ENCODE measurements around the gene PNMT. TPM values are rescaled to one million over a fixed set of nuclear protein-coding genes. Genes with fewer than 3 reads are reported as not detected.

Gene PNMT
- total RNA-seq, 1 donor from 2014 or later: 5.8 TPM

DNA sequence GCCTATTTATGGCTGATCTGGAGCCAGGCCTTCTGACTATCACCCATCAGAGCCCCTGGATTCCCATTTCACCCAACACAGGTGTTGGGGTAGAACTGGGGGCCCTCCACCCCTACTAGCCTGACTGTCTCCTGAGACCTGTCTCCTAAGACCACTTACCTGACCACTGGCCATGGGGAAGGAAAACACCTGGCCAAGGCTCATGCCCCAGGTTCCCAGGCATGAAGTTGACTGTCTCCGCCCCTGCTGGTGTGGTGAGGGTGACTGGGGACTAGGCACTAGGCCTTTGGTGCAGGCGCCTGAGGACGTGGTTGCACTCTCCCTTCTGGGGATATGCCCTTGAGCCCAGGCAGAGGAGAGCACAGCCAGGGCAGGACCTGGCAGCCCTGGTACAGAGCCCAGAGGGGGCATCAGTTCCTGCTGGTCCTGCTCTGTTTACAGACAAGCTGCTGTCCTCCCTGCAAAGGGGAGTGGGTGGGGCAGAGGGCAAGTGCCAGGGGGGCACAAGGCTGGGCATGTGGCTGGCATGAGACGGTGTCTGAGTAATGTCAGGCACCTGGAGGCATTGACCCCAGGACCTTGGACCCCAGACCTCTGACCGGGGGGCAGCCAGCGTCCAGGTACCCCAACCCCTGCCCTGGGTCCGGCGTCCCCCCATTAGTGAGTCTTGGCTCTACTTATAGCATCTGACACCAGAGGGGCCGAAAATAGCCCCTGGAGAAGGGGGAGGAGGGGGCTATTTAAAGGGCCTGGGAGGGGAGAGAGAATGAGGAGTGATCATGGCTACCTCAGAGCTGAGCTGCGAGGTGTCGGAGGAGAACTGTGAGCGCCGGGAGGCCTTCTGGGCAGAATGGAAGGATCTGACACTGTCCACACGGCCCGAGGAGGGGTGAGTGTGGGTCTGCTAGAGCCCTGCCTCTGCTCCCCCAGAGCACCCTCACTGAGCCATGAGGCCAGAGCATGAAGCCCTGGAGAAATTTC, 3.4 kb upstream of the PNMT start, which contains the start of gene TCAP:
TSS of gene TCAP (plus strand) at position 769 of the 981 bp plus-strand sequence. CDS start at position 780, 11 bp downstream.
- intact Hi-C loops (cut with micrococcal nuclease): no loop called here
- DNase-seq (peak; percentile 82), ATAC-seq (peak; percentile 58)

- intact Hi-C loops (cut with micrococcal nuclease): no loop called here
- peak; percentile 1 for ATAC-seq
- DNase-seq: peak; percentile 62
These were observed 2.5 kb upstream of the PNMT start for GRCh38 chr17:39665642-39666224.

DNA sequence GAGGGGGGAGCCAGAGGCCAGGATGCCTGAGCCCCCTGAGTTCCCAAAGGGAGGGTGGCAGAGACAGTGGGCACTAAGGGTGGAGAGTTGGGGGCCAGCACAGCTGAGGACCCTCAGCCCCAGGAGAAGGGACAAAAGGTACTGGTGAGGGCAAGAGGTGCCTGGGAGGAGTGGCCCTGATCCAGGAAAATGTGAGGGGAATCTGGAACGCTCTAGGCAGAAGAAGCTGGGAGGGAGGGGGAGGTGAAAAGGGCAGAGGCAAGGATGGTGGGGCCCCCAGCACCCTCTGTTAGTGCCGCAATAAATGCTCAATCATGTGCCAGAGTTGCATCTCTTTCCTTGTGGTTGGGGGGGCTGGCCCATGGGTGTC, 2.0 kb upstream of the PNMT start:
- intact Hi-C loops (cut with micrococcal nuclease): no loop called here
- no peak for ATAC-seq

GRCh38 chr17:39666601-39667261, 1.5 kb upstream of the PNMT start:
- intact Hi-C loops (cut with micrococcal nuclease): no loop called here
- ATAC-seq (peak; percentile 48), DNase-seq (peak; percentile 88)

More for the DNA sequence above, 2.0 kb upstream of the PNMT start:
- DNase-seq: no peak

DNA sequence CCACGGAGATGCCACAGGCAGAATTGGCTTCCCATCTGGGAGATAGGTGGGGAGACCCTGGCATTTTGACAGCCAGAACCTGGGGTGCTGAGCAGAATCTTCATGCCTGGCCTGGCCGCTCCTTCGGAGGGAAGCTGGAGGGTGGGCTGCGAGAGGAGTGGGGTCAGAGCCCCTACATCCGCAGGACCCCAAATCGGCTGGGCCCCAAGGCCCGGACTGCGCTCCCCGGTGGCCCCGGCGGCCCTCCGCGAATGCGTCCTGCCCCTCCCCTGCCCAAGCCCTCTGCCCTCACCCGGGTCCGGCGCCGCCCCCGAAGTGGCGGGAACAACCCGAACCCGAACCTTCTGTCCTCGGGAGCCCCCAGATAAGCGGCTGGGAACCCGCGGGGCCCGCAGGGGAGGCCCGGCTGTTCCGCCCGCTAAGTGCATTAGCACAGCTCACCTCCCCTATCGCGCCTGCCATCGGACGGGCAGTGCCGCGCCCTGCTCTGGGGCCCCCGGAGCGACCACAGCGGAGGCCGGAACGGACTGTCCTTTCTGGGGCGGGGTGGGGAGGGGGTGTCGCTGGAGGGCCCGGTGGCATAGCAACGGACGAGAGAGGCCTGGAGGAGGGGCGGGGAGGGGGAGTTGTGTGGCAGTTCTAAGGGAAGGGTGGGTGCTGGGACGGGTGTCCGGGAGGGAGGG, 850 bp upstream of the PNMT start:
- ATAC-seq: peak; percentile 14
- intact Hi-C loops (cut with micrococcal nuclease): no loop called here
- peak; percentile 79 for DNase-seq

- ATAC-seq: no peak
- no peak for DNase-seq
- intact Hi-C loops (cut with micrococcal nuclease): no loop called here
These were observed 1.9 kb downstream of the PNMT start for GRCh38 chr17:39669897-39670735.

DNA sequence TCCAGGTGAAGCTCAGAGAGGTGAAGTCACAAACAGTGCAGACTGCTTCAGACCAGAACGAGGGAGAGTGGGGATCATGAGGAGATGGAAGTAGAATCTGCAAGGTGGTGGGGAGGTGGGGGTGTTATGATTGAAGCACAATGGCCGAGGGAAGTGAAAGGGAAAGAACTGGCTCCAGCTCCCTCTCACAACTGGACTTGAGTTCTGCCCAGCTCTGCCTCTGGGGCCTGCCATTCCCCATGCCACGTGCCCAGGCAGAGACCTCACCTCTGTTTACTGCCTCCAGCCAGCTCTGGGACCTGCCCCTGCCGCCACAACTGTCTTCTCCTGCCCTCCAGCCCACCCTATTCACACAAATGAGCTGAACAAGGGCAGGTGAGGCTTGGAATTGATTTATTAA, 2.5 kb downstream of the PNMT start:
- ATAC-seq (no peak), DNase-seq (no peak)
- intact Hi-C loops (cut with micrococcal nuclease): no loop called here

GRCh38 chr17:39671651-39672521, 3.6 kb downstream of the PNMT start:
- peak; percentile 89 for DNase-seq
- intact Hi-C loops (cut with micrococcal nuclease): no loop called here
- peak; percentile 29 for ATAC-seq

DNA sequence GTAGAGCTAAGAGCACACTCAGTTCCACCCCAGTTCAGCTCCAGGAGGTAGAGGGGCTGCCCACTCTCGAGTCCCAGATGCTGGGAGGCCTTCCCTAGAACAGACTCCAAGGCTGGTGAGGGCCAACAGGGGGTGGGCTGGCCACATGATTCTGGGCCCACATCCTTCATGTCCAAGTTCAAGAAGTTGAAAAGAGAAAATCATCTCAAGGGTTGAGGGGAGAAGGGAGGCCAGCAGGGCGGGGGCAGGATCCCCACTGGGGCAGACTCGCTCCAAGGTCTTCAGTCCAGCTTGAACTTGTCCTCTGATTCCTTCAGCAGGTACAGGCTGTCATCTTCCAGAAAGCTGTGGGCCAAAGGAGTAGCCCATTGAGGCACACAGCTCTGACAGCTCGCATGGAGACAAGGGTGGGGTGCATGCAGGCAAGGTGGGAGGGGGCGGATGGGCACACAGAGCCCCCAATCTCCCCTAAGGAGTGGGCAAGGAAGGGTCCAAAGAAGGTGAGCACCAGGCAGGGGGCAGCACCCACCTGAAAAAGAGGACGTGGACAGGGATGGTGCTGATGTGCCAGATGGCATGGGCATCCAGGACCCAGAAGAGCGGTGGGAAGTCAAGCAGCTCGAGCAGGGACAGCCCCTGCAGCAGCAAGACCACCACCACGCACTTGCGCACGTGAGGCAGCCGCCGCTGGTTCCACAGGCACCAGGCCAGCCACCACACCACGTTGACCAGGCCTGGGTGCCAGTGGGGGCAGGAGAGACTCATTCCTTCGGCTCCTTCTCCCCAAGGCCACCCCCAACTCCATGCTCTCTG, 4.5 kb downstream of the PNMT start:
- intact Hi-C loops (cut with micrococcal nuclease): no loop called here
- ATAC-seq (no peak), DNase-seq (peak; percentile 23)

DNA sequence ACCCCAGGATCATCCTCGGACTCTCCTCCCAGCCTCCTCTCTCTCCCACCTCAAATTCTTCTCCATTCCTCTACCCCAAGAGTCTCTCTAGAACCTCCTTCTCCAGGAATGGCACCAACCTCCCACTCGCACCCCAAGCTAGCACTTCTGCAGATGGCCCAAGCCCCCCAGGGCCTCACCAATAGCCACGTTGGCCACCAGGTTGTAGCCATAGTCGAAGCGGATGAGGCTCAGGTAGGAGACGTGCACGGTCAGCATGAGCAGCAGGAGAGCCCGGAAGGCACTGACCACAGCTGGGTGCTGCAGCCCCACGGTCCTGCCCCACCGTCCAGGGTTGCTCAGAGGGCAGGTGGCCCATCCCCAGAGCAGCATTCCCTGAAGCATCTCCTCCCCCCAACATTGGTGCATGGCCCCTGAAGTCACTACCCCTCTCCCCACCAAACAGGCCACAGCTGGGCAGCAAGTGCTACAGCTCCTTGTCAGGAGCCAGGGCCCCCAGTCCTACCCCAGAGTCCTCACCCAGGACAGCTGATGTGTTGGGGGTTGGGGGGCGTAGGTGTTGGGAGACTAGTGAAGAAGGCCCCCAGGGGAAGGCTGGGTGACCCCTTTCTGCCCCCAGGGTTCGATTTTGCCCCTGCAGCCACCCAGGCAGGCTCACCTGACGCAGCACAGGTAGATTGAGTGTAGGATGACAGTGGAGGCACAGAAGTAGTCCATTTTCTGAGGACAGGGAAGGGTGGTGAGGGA, 5.3 kb downstream of the PNMT start:
- DNase-seq (no peak), ATAC-seq (no peak)
- intact Hi-C loops (cut with micrococcal nuclease): no loop called here

GRCh38 chr17:39674179-39674578, 5.9 kb downstream of the PNMT start:
- ATAC-seq: no peak
- intact Hi-C loops (cut with micrococcal nuclease): no loop called here
- no peak for DNase-seq

- peak; percentile 71 for DNase-seq
- intact Hi-C loops (cut with micrococcal nuclease): no loop called here
- peak; percentile 33 for ATAC-seq
These were observed 6.6 kb downstream of the PNMT start for GRCh38 chr17:39674702-39675389.

GRCh38 chr17:39675390-39676082, 7.3 kb downstream of the PNMT start:
- intact Hi-C loops (cut with micrococcal nuclease): no loop called here
- DNase-seq (no peak), ATAC-seq (no peak)

DNA sequence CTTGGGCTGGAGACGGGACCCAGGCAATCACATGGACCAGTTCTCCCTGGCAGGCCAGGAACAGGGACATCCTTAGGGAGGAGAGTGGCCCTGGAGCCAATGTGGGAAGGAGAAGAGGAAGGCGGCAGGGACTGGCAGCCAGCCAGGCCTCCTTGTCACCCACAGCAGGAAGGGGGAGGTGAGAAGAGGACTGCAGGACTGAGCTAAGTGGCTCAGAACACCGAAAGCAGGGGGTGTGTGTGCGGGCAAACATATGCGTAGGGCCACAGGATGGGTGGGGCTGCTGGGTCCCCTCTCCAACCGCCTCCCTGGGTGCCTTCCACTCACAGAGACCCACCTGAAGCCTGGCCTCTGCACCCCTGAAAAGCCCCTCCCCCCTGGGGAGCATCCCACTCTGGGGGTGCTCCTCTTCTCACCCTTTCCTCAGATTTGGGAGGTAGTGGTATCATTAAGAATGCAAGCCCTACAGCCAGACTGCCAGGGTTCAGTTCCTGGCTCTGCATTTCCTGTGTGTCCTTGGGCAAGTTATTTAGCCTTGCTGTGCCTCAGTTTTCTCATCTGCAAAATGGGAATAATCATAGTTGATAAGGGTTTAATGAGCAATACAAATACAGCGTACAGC, 8.1 kb downstream of the PNMT start:
- DNase-seq (peak; percentile 90), ATAC-seq (peak; percentile 40)
- intact Hi-C loops (cut with micrococcal nuclease): no loop called here

- DNase-seq: no peak
- no peak for ATAC-seq
- intact Hi-C loops (cut with micrococcal nuclease): no loop called here
These were observed 8.8 kb downstream of the PNMT start for GRCh38 chr17:39677072-39677471.

Measured in left ventricle myocardium superior (tissue), 1 donor.